Epithelial cell of proximal tubule (primary cell): ENCODE measurements around the gene SECTM1. TPM values are rescaled to one million over a fixed set of nuclear protein-coding genes. Genes with fewer than 3 reads are reported as not detected.

Source experiments
- DNase-seq: peaks from one replicate; pipeline ENCODE4 v3.0.0-alpha.2; 2011; ENCODE audit warnings: low read depth
- H3K4me3 ChIP-seq: 2 replicates; pipeline ENCODE4 v1.5.1; 2011; ENCODE audit warnings: low read depth, mild to moderate bottlenecking, low read length
- CTCF ChIP-seq: conservative IDR thresholded peaks from 2 replicates; pipeline ENCODE4 v1.5.1; 2012; ENCODE audit warnings: low read depth, mild to moderate bottlenecking, low read length
- total RNA-seq: library from RNA; depleted of rRNA; stranded (reverse); fragments of >200 nt; gene quantifications from 2 replicates; pipeline ENCODE4 v1.2.3, GENCODE V29; 2015

The SECTM1 gene
- total RNA-seq, 1 donor from 2014 or later: 0.75 TPM

- TF ChIP-seq CTCF: no peak
- H3K4me3 ChIP-seq: no peak overlapping the region
- DNase-seq: no peak
These were observed 20.2 kb downstream of the SECTM1 start for GRCh38 chr17:82313195-82314011.

GRCh38 chr17:82311971-82312370 is 21.6 kb downstream of the SECTM1 start:
- no peak for TF ChIP-seq CTCF
- H3K4me3 ChIP-seq: no peak overlapping the region
- no peak for DNase-seq

GRCh38 chr17:82310877-82311276 is 22.7 kb downstream of the SECTM1 start:
- no peak for TF ChIP-seq CTCF
- H3K4me3 ChIP-seq: no peak overlapping the region
- no peak for DNase-seq

GRCh38 chr17:82309656-82310570 is 23.7 kb downstream of the SECTM1 start:
- DNase-seq: no peak

GRCh38 chr17:82305727-82306300 is 27.8 kb downstream of the SECTM1 start:
- DNase-seq: no peak
- no peak for TF ChIP-seq CTCF
- no peak overlapping the region for H3K4me3 ChIP-seq

More at GRCh38 chr17:82309656-82310570, 23.7 kb downstream of the SECTM1 start:
- H3K4me3 ChIP-seq: no peak overlapping the region
- TF ChIP-seq CTCF: no peak

GRCh38 chr17:82304826-82305726 is 28.5 kb downstream of the SECTM1 start:
- H3K4me3 ChIP-seq: no peak overlapping the region
- no peak for TF ChIP-seq CTCF
- no peak for DNase-seq
